Vagina (tissue), 2 donors: Measurements from ENCODE around the gene MFAP2. TPM values are rescaled to one million over a fixed set of nuclear protein-coding genes. Genes with fewer than 3 reads are reported as not detected.

Experiments used
- DNase-seq, 2 donors: peaks; one replicate each; pipeline ENCODE4 v3.0.0-alpha.2; 2017; ENCODE audit errors: extremely low spot score in 2 of 2
- H3K27ac ChIP-seq: fragments of 200-600 bp; sonication (generic); one replicate; pipeline ENCODE4 v1.5.1; 2019
- H3K27me3 ChIP-seq: fragments of 200-600 bp; sonication (generic); one replicate; pipeline ENCODE4 v1.5.1; 2019
- H3K36me3 ChIP-seq, 2 donors: fragments of 200-600 bp; sonication (generic); one replicate each; pipeline ENCODE4 v1.5.1; 2017 to 2019
- H3K4me1 ChIP-seq: fragments of 200-600 bp; sonication (generic); one replicate; pipeline ENCODE4 v1.5.1; 2019
- H3K4me3 ChIP-seq, 2 donors: fragments of 200-600 bp; sonication (generic); 1 replicate in 1 of 2; 2 replicates in 1 of 2; pipeline ENCODE4 v1.5.1; 2016 to 2019
- H3K9me3 ChIP-seq: fragments of 200-600 bp; sonication (generic); one replicate; pipeline ENCODE4 v1.5.1; 2019
- CTCF ChIP-seq, 3 experiments: fragments of 450-650 bp in 2 of 3; fragments of 200-600 bp in 1 of 3; sonication (generic) in 1 of 3; IDR thresholded peaks; one replicate each; pipeline ENCODE4 v1.5.1; 2017 to 2019; ENCODE audit warnings: antibody characterized with exemption in 3 of 3, mild to moderate bottlenecking in 2 of 3, moderate library complexity in 2 of 3
- POLR2A ChIP-seq, 2 donors: fragments of 450-650 bp; IDR thresholded peaks; one replicate each; pipeline ENCODE4 v1.6.1; 2017; ENCODE audit warnings: antibody characterized with exemption in 2 of 2, mild to moderate bottlenecking in 2 of 2, moderate library complexity in 2 of 2
- POLR2AphosphoS5 ChIP-seq, 2 donors: sonication (generic); formaldehyde crosslinking; IDR thresholded peaks; one replicate each; pipeline ENCODE4 v1.9.0; 2017; ENCODE audit warnings: antibody characterized with exemption in 2 of 2, mild to moderate bottlenecking in 2 of 2, low read depth in 1 of 2; ENCODE audit not compliant: insufficient read depth in 1 of 2
- intact Hi-C: fragments of 100-400 bp; cut with DNase I; formaldehyde crosslinking; loops from one replicate; pipeline ENCODE4 v1.15.1; 2023
- total RNA-seq: library from RNA; depleted of rRNA; stranded (reverse); fragments of >200 nt; gene quantifications from one replicate; pipeline ENCODE4 v1.2.3, GENCODE V29; 2016

The MFAP2 gene
- total RNA-seq, 1 donor from 2014 or later, result 51.1 TPM

GRCh38 chr1:16979475-16980327, 719 bp downstream of the MFAP2 start:
- peak overlapping the region; percentile 51 to 57 for H3K4me3 ChIP-seq
- no peaks in the 10 kb centered on the region for H3K9me3 ChIP-seq
- no peaks in the 10 kb centered on the region for H3K36me3 ChIP-seq
- no peak for DNase-seq
- peaks cover 50% of the 10 kb centered on the region for H3K4me1 ChIP-seq
- H3K27ac ChIP-seq, result peak overlapping the region; percentile 88
- H3K27me3 ChIP-seq, result no peaks in the 10 kb centered on the region
- TF ChIP-seq POLR2A (IDR thresholded peaks at IDR 0.05), result no peak
- TF ChIP-seq POLR2AphosphoS5 (IDR thresholded peaks at IDR 0.05; ENCODE audit: insufficient read depth in 1 of 2, low read depth in 1 of 2), result no peak
- TF ChIP-seq CTCF (IDR thresholded peaks at IDR 0.05), result no peak
- intact Hi-C loops, result no loop called here

DNA sequence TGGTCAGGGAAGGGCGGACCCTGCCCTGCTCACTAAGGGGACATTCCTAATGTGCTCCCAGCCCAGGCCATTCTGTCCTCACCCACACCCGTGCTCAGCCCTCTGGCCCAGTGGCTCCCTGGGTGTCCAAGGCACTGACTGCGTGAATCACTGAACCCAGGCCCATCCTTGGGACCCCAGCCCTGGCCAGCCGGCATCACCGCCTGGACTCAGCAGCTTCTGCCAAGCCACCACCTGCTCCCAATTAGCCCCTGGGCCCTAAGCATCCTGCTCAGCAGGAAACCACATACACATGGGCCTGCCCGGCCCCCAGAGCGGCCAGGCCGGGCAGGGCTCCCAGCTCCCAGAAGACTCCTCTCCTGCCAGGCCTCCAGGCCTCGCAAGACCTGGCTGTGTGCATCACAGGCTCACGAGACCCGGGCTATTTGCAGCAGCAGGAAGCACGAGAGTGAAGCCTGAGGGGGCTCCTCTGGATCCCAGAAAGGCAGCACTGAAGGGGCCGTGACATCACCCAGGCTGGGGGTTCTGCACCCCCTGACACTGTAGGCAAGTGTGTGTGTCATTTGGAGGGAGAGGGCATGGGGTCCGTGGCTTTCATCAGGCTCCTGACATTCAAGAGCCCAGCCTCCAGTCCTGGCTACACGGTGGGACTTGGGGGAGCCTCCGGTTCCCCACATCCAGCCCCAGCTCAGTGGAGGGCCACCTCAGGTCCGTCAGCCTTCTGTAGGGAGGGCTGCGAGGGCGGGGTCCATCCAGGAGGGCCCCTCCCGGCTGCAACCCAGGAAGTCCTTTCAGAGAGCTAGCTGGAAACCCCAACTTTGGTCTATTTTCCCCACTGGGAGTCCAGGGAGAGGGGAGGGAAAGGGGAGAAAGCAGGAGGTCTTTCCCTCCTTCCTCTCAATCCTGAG, 1.6 kb downstream of the MFAP2 start:
- intact Hi-C loops, result no loop called here
- H3K4me1 ChIP-seq, result peaks cover 43% of the 10 kb centered on the region
- H3K9me3 ChIP-seq, result no peaks in the 10 kb centered on the region
- peak overlapping the region; percentile 51 to 57 for H3K4me3 ChIP-seq
- H3K27me3 ChIP-seq, result no peaks in the 10 kb centered on the region
- TF ChIP-seq POLR2A (IDR thresholded peaks at IDR 0.05), result peak in 1 of 2 donors; percentile 74
- TF ChIP-seq CTCF (IDR thresholded peaks at IDR 0.05), result no peak
- peak; percentile 24 to 93 for TF ChIP-seq POLR2AphosphoS5 (IDR thresholded peaks at IDR 0.05; ENCODE audit: insufficient read depth in 1 of 2, low read depth in 1 of 2)
- peak overlapping the region; percentile 88 for H3K27ac ChIP-seq
- H3K36me3 ChIP-seq, result no peaks in the 10 kb centered on the region
- no peak for DNase-seq

DNA sequence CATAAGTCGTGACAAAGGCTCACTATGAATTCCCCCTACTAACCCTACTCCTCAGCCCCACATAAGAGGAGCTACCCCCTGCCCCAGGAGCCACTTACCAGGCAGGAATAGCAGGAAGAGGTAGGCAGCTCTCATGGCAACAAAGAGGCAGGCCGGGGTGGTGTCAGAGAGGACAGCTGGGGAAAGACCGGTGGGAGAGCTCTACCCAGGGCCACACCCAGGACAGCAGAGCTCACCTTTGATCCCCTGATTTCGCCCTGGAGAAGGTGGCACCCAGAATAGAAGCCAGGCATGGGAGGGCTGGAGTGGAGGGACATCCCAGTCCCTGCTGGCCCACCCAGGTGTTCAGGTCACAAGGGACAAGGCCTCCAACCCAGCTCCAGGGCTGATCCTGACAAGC, 2.3 kb downstream of the MFAP2 start:
- intact Hi-C loops, result no loop called here

DNA sequence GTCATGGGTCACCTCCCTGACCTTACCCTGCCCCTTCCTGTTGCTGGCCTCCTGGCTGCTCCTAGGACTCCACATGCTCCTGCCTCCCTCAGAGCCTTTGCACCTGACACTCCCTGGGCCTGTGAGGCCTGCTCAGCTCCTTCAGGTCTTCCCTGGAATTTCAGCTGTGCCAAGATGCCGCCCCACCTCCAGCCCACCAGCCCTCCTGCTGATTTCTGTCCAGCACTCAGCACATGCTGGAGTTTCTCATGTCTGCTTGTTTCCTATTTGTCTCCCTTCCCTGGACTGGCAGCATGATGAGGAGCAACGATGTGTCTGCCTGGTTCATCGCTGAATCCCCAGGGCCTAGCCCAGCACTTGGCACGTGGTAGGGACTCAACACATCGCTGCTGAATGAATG, 3.0 kb downstream of the MFAP2 start:
- Histone ChIP-seq H3K9me3 (no peaks in the 10 kb centered on the region), H3K27me3 (no peaks in the 10 kb centered on the region), H3K27ac (peak overlapping the region; percentile 42), H3K4me3 (no peak overlapping the region), H3K4me1 (peaks cover 43% of the 10 kb centered on the region), H3K36me3 (no peaks in the 10 kb centered on the region)
- intact Hi-C loops, result no loop called here
- no peak for TF ChIP-seq POLR2A (IDR thresholded peaks at IDR 0.05)
- TF ChIP-seq POLR2AphosphoS5 (IDR thresholded peaks at IDR 0.05; ENCODE audit: insufficient read depth in 1 of 2, low read depth in 1 of 2), result no peak
- no peak for TF ChIP-seq CTCF (IDR thresholded peaks at IDR 0.05)
- DNase-seq, result no peak

More for the DNA sequence above, 2.3 kb downstream of the MFAP2 start:
- H3K9me3 ChIP-seq, result no peaks in the 10 kb centered on the region
- H3K4me3 ChIP-seq, result peak overlapping the region in 1 of 2 donors; percentile 51
- H3K27ac ChIP-seq, result peak overlapping the region; percentile 88
- no peaks in the 10 kb centered on the region for H3K27me3 ChIP-seq
- H3K36me3 ChIP-seq, result no peaks in the 10 kb centered on the region
- TF ChIP-seq POLR2A (IDR thresholded peaks at IDR 0.05), result no peak
- TF ChIP-seq POLR2AphosphoS5 (IDR thresholded peaks at IDR 0.05; ENCODE audit: insufficient read depth in 1 of 2, low read depth in 1 of 2), result no peak
- no peak for TF ChIP-seq CTCF (IDR thresholded peaks at IDR 0.05)
- DNase-seq, result no peak
- peaks cover 43% of the 10 kb centered on the region for H3K4me1 ChIP-seq
